ENCODE data around the gene ULBP2.
"Not testable (repeated sequence)": the region's sequence is repeated elsewhere in the genome, so short reads cannot be mapped to it uniquely, and the experiment has no call there.

Gene ULBP2

GRCh38 chr6:149953934-149954327 lies 12.1 kb downstream of the ULBP2 start:
- DNase-seq, result not testable (repeated sequence)

GRCh38 chr6:149954328-149954983 lies 12.6 kb downstream of the ULBP2 start:
- DNase-seq, result peak; percentile 36

GRCh38 chr6:149954984-149955653 lies 13.3 kb downstream of the ULBP2 start:
- not testable (repeated sequence) for DNase-seq

GRCh38 chr6:149955654-149956317 lies 14.0 kb downstream of the ULBP2 start:
- not testable (repeated sequence) for DNase-seq

- DNase-seq, result not testable (repeated sequence)
Measured at GRCh38 chr6:149958124-149958523, 16.3 kb downstream of the ULBP2 start.

GRCh38 chr6:149959806-149960205 lies 18.0 kb downstream of the ULBP2 start:
- DNase-seq, result not testable (repeated sequence)

GRCh38 chr6:149960488-149960887 lies 18.7 kb downstream of the ULBP2 start:
- DNase-seq, result no peak

GRCh38 chr6:149961728-149962425 lies 20.1 kb downstream of the ULBP2 start:
- DNase-seq, result peak; percentile 47

GRCh38 chr6:149962461-149963211 lies 20.8 kb downstream of the ULBP2 start:
- DNase-seq, result no peak

- peak; percentile 78 for DNase-seq
Measured at GRCh38 chr6:149963212-149963461, 21.3 kb downstream of the ULBP2 start.

- DNase-seq, result peak; percentile 92
Measured at GRCh38 chr6:149963462-149964307, 21.9 kb downstream of the ULBP2 start, which contains the start of gene ULBP1. TSS of gene ULBP1 (plus strand) at chr6:149963943. CDS start at chr6:149964050, 107 bp downstream.

GRCh38 chr6:149964308-149965193 lies 22.7 kb downstream of the ULBP2 start:
- peak; percentile 46 for DNase-seq

- no peak for DNase-seq
Measured at GRCh38 chr6:149965194-149966020, 23.6 kb downstream of the ULBP2 start.

- DNase-seq, result not testable (repeated sequence)
Measured at GRCh38 chr6:149966319-149966718, 24.5 kb downstream of the ULBP2 start.

- no peak for DNase-seq
Measured at GRCh38 chr6:149967591-149967990, 25.8 kb downstream of the ULBP2 start.

GRCh38 chr6:149967999-149968398 lies 26.2 kb downstream of the ULBP2 start:
- DNase-seq, result not testable (repeated sequence)

GRCh38 chr6:149968909-149969308 lies 27.1 kb downstream of the ULBP2 start:
- not testable (repeated sequence) for DNase-seq

- DNase-seq, result no peak
Measured at GRCh38 chr6:149969635-149970034, 27.8 kb downstream of the ULBP2 start.

GRCh38 chr6:149974394-149974793 lies 32.6 kb downstream of the ULBP2 start:
- peak; percentile 29 for DNase-seq

- DNase-seq, result peak; percentile 11
Measured at GRCh38 chr6:149974825-149975224, 33.0 kb downstream of the ULBP2 start.

All from DMS53 (cell line).